ENCODE results near the gene REEP1.
A peak's percentile ranks its signal among the peaks of the same experiment; 100 is the strongest.

Gene REEP1

GRCh38 chr2:86338778-86339295, 1.4 kb upstream of the REEP1 start:
- no peak for TF ChIP-seq CTCF (IDR thresholded peaks at IDR 0.05; ENCODE audit: low read length, missing control alignments)
- H3K4me3 ChIP-seq (replicated peaks; ENCODE audit: low read depth, low read length): no peak overlapping the region
- no peak for DNase-seq (ENCODE audit: low read depth)

- TF ChIP-seq CTCF (IDR thresholded peaks at IDR 0.05; ENCODE audit: low read length, missing control alignments): no peak
- no peak for DNase-seq (ENCODE audit: low read depth)
- H3K4me3 ChIP-seq (replicated peaks; ENCODE audit: low read depth, low read length): no peak overlapping the region
These were observed 667 bp downstream of the REEP1 start for GRCh38 chr2:86336675-86337243.

- DNase-seq (ENCODE audit: low read depth): no peak
- TF ChIP-seq CTCF (IDR thresholded peaks at IDR 0.05; ENCODE audit: low read length, missing control alignments): no peak
- no peak overlapping the region for H3K4me3 ChIP-seq (replicated peaks; ENCODE audit: low read depth, low read length)
These were observed 1.4 kb downstream of the REEP1 start for GRCh38 chr2:86335865-86336674.

GRCh38 chr2:86333378-86333777, 4.0 kb downstream of the REEP1 start:
- no peak overlapping the region for H3K4me3 ChIP-seq (replicated peaks; ENCODE audit: low read depth, low read length)
- no peak for TF ChIP-seq CTCF (IDR thresholded peaks at IDR 0.05; ENCODE audit: low read length, missing control alignments)
- DNase-seq (ENCODE audit: low read depth): peak; percentile 6

- no peak for TF ChIP-seq CTCF (IDR thresholded peaks at IDR 0.05; ENCODE audit: low read length, missing control alignments)
- DNase-seq (ENCODE audit: low read depth): no peak
- no peak overlapping the region for H3K4me3 ChIP-seq (replicated peaks; ENCODE audit: low read depth, low read length)
These were observed 4.8 kb downstream of the REEP1 start for GRCh38 chr2:86332654-86333053.

- H3K4me3 ChIP-seq (replicated peaks; ENCODE audit: low read depth, low read length): no peak overlapping the region
- no peak for TF ChIP-seq CTCF (IDR thresholded peaks at IDR 0.05; ENCODE audit: low read length, missing control alignments)
- DNase-seq (ENCODE audit: low read depth): no peak
These were observed 6.0 kb downstream of the REEP1 start for GRCh38 chr2:86331384-86331783.

Data from fibroblast of pulmonary artery (primary cell).